ENCODE data around the gene SELP. TPM values are rescaled to one million over a fixed set of nuclear protein-coding genes. Genes with fewer than 3 reads are reported as not detected.

SELP gene
- total and polyA plus RNA-seq, 2 experiments from 2014 or later, result 0.27 TPM; not detected in 1

GRCh38 chr1:169634145-169634544, 4.2 kb upstream of the SELP start:
- Histone ChIP-seq H3K4me3 (no peak overlapping the region), H3K27ac (no peak overlapping the region), H3K79me2 (no peaks in the 10 kb centered on the region), H4K20me1 (ENCODE audit: insufficient read depth, poor library complexity, severe bottlenecking) (no peaks in the 10 kb centered on the region), H2AFZ (no peak overlapping the region), H3K36me3 (replicated peaks; ENCODE audit: insufficient read depth, low read depth) (no peaks in the 10 kb centered on the region), H3K27me3 (no peaks in the 10 kb centered on the region), H3K4me1 (ENCODE audit: insufficient read depth) (no peaks in the 10 kb centered on the region), H3K4me2 (no peak overlapping the region), H3K9me3 (ENCODE audit: low read depth) (peaks cover 13% of the 10 kb centered on the region), H3K9me2 (replicated peaks; ENCODE audit: insufficient read depth) (no peaks in the 10 kb centered on the region)
- WGBS (ENCODE audit: low lambda C conversion rate, missing lambda C conversion rate), result 100% methylated on average over 1 of the region's 1 CpG
- TF ChIP-seq EZH2 (IDR thresholded peaks at IDR 0.05; ENCODE audit: borderline replicate concordance) (no peak), EZH2phosphoT487 (IDR thresholded peaks at IDR 0.05; ENCODE audit: low read depth, severe bottlenecking, unreplicated experiment) (no peak), CTCF (IDR thresholded peaks at IDR 0.05; ENCODE audit: poor library complexity) (no peak)
- no peak for DNase-seq (ENCODE audit: low spot score)

- 86% methylated on average over 3 of the region's 3 CpGs for WGBS (ENCODE audit: low lambda C conversion rate, missing lambda C conversion rate)
- DNase-seq (ENCODE audit: low spot score), result no peak
- Histone ChIP-seq H3K27ac (no peak overlapping the region), H3K79me2 (no peaks in the 10 kb centered on the region), H3K4me3 (no peak overlapping the region), H3K9me3 (ENCODE audit: low read depth) (peaks cover 10% of the 10 kb centered on the region), H3K4me1 (ENCODE audit: insufficient read depth) (no peaks in the 10 kb centered on the region), H4K20me1 (ENCODE audit: insufficient read depth, poor library complexity, severe bottlenecking) (no peaks in the 10 kb centered on the region), H2AFZ (no peak overlapping the region), H3K36me3 (replicated peaks; ENCODE audit: insufficient read depth, low read depth) (no peaks in the 10 kb centered on the region), H3K4me2 (no peak overlapping the region), H3K27me3 (no peaks in the 10 kb centered on the region), H3K9me2 (replicated peaks; ENCODE audit: insufficient read depth) (no peaks in the 10 kb centered on the region)
- no peak for TF ChIP-seq EZH2 (IDR thresholded peaks at IDR 0.05; ENCODE audit: borderline replicate concordance)
- no peak for TF ChIP-seq CTCF (IDR thresholded peaks at IDR 0.05; ENCODE audit: poor library complexity)
- TF ChIP-seq EZH2phosphoT487 (IDR thresholded peaks at IDR 0.05; ENCODE audit: low read depth, severe bottlenecking, unreplicated experiment), result no peak
Observed at GRCh38 chr1:169631249-169631648, 1.3 kb upstream of the SELP start.

- Histone ChIP-seq H3K9me2 (replicated peaks; ENCODE audit: insufficient read depth) (no peaks in the 10 kb centered on the region), H3K4me2 (no peak overlapping the region), H3K36me3 (replicated peaks; ENCODE audit: insufficient read depth, low read depth) (no peaks in the 10 kb centered on the region), H3K4me1 (ENCODE audit: insufficient read depth) (no peaks in the 10 kb centered on the region), H3K79me2 (no peaks in the 10 kb centered on the region), H3K27ac (no peak overlapping the region), H3K9me3 (ENCODE audit: low read depth) (no peaks in the 10 kb centered on the region), H3K27me3 (no peaks in the 10 kb centered on the region), H3K4me3 (no peak overlapping the region), H2AFZ (no peak overlapping the region), H4K20me1 (ENCODE audit: insufficient read depth, poor library complexity, severe bottlenecking) (no peaks in the 10 kb centered on the region)
- WGBS (ENCODE audit: low lambda C conversion rate, missing lambda C conversion rate), result 79% methylated on average over 2 of the region's 2 CpGs
- no peak for TF ChIP-seq CTCF (IDR thresholded peaks at IDR 0.05; ENCODE audit: poor library complexity)
- no peak for TF ChIP-seq EZH2phosphoT487 (IDR thresholded peaks at IDR 0.05; ENCODE audit: low read depth, severe bottlenecking, unreplicated experiment)
- TF ChIP-seq EZH2 (IDR thresholded peaks at IDR 0.05; ENCODE audit: borderline replicate concordance), result no peak
- no peak for DNase-seq (ENCODE audit: low spot score)
Observed at GRCh38 chr1:169624912-169625311, 5.0 kb downstream of the SELP start.

- H3K9me2 ChIP-seq (replicated peaks; ENCODE audit: insufficient read depth), result no peaks in the 10 kb centered on the region
- no peaks in the 10 kb centered on the region for H3K79me2 ChIP-seq
- H3K9me3 ChIP-seq (ENCODE audit: low read depth), result no peaks in the 10 kb centered on the region
- H2AFZ ChIP-seq, result no peak overlapping the region
- DNase-seq (ENCODE audit: low spot score), result no peak
- H3K27ac ChIP-seq, result no peak overlapping the region
- no peak overlapping the region for H3K4me2 ChIP-seq
- H3K36me3 ChIP-seq (replicated peaks; ENCODE audit: insufficient read depth, low read depth), result no peaks in the 10 kb centered on the region
- no peaks in the 10 kb centered on the region for H4K20me1 ChIP-seq (ENCODE audit: insufficient read depth, poor library complexity, severe bottlenecking)
- no peak overlapping the region for H3K4me3 ChIP-seq
- no peaks in the 10 kb centered on the region for H3K27me3 ChIP-seq
- H3K4me1 ChIP-seq (ENCODE audit: insufficient read depth), result no peaks in the 10 kb centered on the region
- TF ChIP-seq EZH2 (IDR thresholded peaks at IDR 0.05; ENCODE audit: borderline replicate concordance), result no peak
- no peak for TF ChIP-seq EZH2phosphoT487 (IDR thresholded peaks at IDR 0.05; ENCODE audit: low read depth, severe bottlenecking, unreplicated experiment)
Observed at GRCh38 chr1:169624122-169624521, 5.8 kb downstream of the SELP start.
